HG03095 (cell line): Measurements from ENCODE around the gene PRSS12.
A peak's percentile ranks its signal among the peaks of the same experiment; 100 is the strongest.
"Not testable (repeated sequence)": the region's sequence is repeated elsewhere in the genome, so short reads cannot be mapped to it uniquely, and the experiment has no call there.

Experiments
- ATAC-seq: cut with Tn5 transposase; IDR thresholded peaks from one replicate; pipeline ENCODE4 v1.9.1; 2021; ENCODE audit warnings: moderate library complexity; ENCODE audit not compliant: unreplicated experiment

The PRSS12 gene

GRCh38 chr4:118279328-118279727 lies 73.5 kb downstream of the PRSS12 start:
- ATAC-seq = no peak

DNA sequence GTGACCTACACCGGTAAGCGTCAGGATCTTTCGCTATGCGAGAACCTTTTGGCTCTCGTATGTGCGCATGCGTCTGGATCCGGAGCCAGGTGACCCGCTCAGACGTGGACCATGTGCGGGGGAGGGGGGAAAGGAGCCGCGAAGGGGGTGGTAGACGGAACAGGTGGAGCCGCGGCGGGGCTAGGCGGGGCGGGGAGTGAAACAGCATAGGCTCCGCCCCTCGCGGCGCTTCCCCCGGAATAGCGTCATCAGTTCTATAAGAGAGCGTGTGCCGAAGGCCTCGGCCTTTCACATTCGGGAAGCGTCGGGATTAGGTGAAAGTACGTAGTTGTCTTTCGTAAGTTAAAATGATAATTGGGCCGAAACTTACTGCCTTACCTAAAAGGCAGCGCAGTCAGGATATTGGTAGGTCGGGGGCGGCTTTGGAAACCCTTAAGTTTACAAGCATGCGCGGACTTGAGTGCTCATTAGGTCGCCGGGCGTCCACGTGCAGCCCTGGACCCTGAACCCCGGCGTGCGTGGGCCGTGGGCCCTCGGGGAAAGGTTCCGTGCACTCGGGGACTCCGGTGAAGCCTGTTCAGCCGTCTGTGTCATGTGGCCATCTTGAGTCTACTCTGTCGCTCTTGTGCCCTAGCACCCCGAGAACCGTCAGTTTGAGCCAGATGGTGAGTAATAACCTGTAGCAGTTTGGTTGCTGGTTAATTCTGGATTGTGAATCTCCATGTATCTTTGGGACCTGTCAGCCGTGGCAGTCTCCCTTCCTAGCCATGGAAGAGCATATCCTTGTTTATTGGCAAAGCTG lies 74.1 kb downstream of the PRSS12 start:
- ATAC-seq = peak; percentile 85

DNA sequence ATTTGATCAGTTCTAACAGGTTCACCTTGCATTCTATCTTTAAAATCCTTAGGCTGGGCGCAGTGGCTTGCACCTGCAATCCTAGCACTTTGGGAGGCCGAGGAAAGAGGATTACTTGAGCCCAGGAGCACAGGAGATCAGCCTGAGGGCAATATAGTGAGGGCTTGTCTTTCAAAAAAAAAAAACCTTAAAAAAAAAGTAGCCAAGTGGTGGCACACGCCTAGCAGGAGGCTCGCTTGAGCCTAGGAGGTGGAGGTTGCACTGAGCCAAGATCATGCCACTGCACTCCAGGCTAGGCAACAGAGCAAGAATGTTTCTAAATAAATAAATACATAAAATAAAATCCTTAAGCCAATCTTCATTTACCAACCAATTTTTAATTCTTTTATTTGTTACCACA lies 75.6 kb downstream of the PRSS12 start:
- ATAC-seq = no peak

DNA sequence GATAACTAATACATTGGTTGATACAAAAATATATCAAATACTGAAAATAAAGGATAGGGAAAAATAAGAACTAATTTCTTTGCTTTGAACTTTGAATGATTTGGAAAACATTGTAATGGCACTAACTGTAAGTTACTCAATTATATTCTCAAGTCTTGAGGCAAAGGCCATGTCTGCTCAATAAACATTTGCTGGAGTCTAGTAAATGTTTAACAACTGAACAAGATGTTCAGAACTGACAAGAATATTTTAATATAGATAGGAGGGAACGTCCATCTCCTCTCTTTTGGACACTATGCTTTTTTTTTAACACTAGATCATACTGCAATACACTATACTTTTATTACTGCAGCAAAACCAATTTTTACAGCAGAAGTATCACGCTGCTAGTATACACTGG lies 76.2 kb downstream of the PRSS12 start:
- no peak for ATAC-seq

DNA sequence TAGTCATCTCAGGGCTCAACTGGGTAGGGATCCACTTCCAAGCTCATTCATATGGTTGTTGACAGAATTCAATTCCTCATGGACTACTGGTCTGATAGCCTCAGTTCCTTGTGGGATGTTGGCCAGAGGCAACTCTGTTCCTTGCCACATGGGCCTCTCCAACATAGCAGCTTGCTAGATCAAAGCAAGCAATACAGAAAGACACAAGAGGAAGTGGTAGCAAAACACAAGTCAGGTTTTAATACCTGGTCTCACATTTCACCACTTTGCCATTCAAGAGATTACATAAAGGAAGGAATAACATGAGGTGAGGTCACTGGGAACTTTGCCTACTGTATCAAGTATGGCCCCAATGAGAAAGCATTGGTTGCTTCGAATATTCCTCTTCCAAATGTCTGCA lies 79.2 kb downstream of the PRSS12 start:
- no peak for ATAC-seq

GRCh38 chr4:118271788-118272187 lies 81.0 kb downstream of the PRSS12 start:
- no peak for ATAC-seq

GRCh38 chr4:118270492-118270891 lies 82.3 kb downstream of the PRSS12 start:
- ATAC-seq = no peak

- no peak for ATAC-seq
Measured at GRCh38 chr4:118268780-118269179, 84.0 kb downstream of the PRSS12 start.

- ATAC-seq = not testable (repeated sequence)
Measured at GRCh38 chr4:118266145-118266496, 86.7 kb downstream of the PRSS12 start.

GRCh38 chr4:118265312-118266144 lies 87.3 kb downstream of the PRSS12 start:
- no peak for ATAC-seq

- ATAC-seq = no peak
Measured at GRCh38 chr4:118264096-118264495, 88.7 kb downstream of the PRSS12 start.

GRCh38 chr4:118260309-118260708 lies 92.5 kb downstream of the PRSS12 start:
- ATAC-seq = no peak

DNA sequence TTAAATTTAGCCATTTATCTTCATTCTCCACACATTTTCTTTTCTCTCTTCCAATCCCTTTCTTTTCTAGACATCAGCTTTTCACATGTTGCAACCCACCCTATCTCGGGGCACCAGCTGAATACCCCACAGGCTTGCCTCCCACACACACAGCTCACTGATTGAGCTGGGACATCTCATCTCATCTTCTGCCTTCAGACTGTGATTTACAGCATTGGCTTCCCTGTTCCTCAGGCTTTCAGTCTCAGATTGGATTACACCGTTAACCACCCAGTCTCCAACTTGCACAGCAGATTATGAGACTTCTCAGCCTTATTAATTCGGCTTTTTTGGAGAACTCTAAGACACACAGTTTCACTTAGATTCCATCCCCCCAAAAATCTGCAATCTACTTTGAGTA lies 93.7 kb downstream of the PRSS12 start:
- no peak for ATAC-seq

DNA sequence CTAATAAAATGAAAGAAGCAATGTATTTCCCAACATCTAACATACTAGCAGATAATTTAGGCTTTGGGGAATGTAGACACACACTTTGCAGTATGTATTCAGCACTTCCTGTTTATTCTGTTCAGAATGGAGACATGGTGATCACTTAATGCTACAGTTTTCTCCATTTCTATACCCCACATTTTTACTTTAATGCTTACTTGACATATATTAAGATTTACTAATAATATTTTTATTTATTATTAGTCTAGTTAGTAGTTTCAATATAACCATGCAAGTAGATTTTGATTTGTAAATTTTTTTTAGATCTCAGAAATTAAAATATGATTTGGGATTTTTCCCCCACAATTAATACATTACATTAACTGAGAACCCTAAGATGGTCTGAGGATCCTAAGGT lies 98.4 kb downstream of the PRSS12 start:
- no peak for ATAC-seq

GRCh38 chr4:118249890-118250289 lies 102.9 kb downstream of the PRSS12 start:
- no peak for ATAC-seq

DNA sequence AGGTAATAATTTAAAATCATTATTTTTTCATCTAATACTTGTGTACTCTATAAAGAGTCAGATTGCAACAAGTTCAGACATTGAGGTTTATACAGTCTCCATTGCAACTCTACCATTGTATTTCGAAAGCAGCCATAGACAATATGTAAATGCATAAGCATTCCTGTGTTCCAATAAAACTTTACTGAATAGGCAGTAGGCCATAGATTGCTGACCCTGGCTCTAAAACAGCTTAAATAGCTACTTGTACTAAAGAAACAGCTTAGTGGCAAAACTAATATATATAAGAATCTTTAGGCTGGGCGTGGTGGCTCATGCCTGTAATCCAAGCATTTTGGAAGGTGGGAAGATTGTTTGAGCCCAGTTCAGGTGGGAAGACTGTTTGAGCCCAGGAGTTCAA lies 115.3 kb downstream of the PRSS12 start:
- ATAC-seq = no peak

GRCh38 chr4:118235566-118236120 lies 117.2 kb downstream of the PRSS12 start:
- no peak for ATAC-seq
